Measurements from ENCODE around the gene GJB6.

The GJB6 gene

DNA sequence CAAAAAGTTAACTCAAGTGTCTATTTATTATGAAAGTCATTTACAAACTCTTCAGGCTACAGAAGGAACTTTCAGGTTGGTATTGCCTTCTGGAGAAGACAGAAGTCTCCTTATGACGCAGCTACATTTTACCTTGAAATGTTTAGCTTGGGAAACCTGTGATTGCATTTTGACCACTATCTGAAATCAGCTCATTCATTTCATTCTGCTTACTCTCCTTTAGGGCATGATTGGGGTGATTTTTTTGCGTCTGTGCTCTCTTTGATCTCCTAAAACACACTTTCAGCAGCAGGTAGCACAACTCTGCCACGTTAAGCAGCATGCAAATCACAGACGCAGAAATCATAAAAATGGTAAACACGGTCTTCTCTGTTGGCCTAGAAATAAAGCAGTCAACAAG lies 9.6 kb downstream of the GJB6 start:
- DNase-seq: no peak

- no peak for DNase-seq
Measured at GRCh38 chr13:20221772-20222171, 10.3 kb downstream of the GJB6 start.

- DNase-seq: no peak
Measured at GRCh38 chr13:20219577-20219976, 12.5 kb downstream of the GJB6 start.

GRCh38 chr13:20217168-20217567 lies 15.0 kb downstream of the GJB6 start:
- no peak for DNase-seq

GRCh38 chr13:20209948-20210347 lies 22.2 kb downstream of the GJB6 start:
- DNase-seq: no peak

DNA sequence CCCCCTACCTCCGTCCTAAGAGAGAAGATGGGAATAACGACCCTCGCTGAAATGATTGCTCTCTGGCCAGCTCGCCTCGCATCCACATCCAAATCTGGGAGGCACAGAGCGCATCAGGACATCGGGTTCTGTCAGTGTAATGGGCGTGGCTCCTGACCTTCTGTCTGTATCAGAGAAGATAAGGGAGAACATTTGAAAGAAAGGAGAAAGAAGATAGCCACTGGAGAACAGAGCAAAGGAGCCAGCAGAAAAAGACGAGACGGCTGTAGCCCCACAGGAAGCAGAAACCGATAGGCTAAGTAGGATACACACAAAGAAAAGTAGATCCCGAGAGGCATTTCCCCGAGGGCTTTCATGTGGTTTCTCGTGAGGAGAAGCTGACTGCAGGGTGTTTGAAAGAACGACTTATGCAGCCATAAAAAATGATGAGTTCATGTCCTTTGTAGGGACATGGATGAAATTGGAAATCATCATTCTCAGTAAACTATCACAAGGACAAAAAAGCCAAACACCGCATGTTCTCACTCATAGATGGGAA lies 25.4 kb downstream of the GJB6 start:
- DNase-seq: no peak

- DNase-seq: no peak
Measured at GRCh38 chr13:20206065-20206697, 25.9 kb downstream of the GJB6 start.

DNA sequence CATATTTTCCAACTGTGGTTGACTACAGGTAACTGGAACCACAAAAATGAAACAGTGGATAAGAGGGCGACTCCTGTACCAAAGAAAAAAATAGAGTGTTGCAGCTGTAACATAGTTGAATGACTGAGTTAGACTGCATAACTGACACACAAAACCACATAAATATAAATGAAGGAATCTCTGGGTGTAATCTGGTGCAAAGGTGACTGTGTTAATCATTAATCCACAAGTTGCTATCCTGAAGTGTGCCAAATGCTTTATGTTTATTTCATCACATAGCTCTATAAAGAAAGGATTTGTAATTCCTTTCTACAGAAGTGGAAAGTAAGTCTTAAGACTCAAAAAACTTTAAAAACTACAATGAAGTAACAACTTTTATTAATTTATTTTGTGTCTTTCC lies 33.3 kb downstream of the GJB6 start:
- DNase-seq: no peak

DNA sequence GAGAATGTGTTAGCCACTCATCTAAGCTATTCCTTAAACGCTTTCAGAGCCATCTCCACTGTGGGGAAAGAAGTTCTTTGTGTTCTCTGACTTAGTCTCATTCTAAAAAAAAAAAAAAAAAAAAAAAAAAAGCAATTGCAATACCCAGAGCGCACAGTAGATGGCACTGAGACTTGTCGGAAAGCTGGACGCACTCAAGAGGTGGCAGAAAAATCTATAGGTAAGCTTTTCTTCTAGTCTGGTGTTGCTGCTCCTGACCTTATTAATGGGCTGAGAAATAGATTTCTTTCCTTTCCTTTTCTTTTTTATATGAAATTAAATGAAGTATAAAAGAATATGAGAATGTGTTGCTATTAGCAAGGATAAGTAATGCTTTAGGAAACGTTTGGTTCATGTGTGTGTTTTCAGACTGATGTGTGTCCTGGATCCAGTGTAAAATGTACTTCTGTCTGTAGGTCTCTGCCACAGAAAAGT lies 34.7 kb downstream of the GJB6 start:
- peak; percentile 52 for DNase-seq

GRCh38 chr13:20195801-20196200 lies 36.3 kb downstream of the GJB6 start:
- no peak for DNase-seq

DNA sequence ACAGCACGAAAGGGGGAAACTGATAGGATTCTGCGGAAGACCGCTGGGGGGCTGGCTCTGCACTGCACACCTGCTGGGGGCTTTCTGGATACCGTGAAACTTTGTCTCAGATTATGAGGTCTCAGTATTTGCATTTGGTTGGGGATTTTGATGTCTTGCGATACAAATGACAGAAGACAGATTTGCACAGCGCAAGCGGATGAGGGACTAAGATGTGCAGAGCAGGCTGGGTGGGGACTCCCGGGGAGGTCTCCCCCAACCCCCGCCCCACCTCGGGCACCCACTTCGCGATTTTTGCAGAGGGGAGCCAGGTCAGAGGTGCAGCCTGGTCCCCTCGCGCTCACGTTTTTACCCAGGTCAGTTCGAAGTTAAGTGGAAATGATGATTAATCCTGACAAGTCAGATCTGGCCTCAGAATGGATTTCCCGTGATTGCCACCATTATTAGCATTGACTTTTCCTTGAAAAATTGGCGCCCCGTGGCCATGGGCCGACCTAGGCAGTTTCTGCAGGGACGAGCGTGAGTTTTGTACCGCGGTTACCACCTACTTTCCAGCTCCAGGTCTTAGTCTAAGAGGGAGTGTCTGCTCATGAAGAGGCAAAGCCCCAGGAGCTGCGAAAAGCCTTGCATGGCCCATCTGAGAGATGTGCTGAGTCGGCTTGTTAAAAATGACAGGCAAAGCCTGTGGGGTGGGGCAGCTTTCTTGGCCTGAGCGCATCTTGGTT lies 38.0 kb downstream of the GJB6 start:
- peak; percentile 14 for DNase-seq

- DNase-seq: peak; percentile 4
Measured at GRCh38 chr13:20193162-20193906, 38.8 kb downstream of the GJB6 start.

GRCh38 chr13:20192836-20193161 lies 39.3 kb downstream of the GJB6 start, which contains the start of gene GJB2:
GJB2 (minus strand) TSS chr13:20192938; CDS start chr13:20189581, 3,357 bp downstream.
- DNase-seq: peak; percentile 17

GRCh38 chr13:20192158-20192835 lies 39.8 kb downstream of the GJB6 start:
- DNase-seq: peak; percentile 11

DNA sequence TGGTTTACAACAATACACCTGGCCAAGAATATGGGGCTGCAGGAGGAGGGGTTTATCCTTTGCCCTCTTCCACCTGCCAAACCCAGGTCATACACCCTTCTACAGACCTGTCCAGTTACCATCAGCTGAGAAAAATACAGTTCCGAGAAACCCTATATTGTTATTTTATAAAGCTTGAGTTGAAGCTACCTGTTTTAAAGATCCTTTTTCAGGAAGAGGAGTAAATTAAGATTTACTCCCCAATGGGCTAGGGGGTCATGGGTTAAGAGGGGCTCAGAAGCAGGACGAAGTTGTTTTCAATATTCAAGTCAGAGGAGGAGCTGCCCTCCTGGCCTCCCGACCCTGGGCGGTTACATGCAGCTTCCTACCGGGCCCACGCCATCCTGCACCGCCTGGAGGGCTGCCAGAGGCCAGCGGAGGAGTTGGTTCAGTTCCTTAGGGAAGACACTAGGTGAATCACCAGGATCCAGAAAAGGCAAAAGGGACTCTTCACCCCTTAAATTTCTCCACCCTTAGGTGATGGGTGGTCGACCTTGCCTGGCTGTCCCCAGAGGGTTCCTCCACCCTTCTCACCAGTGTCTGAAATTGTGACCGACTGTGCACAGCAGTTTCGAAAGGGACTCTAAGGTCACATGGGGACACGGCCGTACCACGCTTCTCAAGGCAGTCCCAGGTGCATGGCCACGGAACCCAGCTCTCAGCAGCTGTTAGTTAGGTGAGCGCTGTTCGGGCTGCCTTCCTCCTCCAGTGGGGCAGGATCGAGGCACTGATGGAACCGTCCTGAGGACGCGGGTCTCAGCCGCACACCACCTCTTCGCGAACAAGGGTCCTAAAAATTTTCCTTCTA lies 40.6 kb downstream of the GJB6 start:
- DNase-seq: no peak

DNA sequence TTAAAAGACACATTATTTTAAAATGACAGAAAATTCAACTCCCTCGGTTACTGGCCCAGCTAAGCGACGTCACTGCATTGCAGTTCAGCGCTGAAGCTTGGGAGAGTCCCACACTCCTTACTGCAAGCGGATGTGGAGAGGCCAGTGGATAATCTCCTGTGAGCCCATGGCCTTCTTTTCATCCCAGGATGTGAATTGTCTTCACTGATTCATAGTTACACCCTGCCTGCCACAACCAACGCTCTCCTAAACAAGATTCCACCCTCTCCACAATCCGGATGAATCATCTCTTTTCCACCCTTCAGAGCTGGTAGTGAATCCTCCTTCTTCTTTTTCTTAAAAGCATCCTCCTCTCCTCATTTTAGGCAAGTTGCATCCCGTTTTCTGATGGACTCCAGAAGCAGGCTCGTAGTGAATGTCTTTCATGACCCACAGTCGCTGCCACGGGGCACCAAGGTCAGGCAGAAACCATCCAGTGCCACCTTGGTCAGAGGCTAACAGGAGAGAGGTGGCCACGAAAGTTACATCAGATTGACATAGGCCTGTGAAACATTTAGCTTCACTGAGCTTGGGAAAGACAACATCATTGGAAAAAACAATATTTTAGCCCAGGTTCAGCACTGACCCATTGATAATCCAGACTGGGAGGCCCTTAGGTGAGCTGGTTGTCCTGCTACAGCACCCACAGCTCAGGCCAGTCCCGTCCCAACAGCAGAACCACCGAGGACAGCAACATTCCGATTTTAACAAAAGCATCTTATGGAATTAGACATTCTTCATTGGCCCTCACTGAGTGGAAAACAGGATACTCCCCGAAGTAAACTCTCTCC lies 41.4 kb downstream of the GJB6 start:
- no peak for DNase-seq

- DNase-seq: no peak
Measured at GRCh38 chr13:20190076-20190475, 42.0 kb downstream of the GJB6 start.

DNA sequence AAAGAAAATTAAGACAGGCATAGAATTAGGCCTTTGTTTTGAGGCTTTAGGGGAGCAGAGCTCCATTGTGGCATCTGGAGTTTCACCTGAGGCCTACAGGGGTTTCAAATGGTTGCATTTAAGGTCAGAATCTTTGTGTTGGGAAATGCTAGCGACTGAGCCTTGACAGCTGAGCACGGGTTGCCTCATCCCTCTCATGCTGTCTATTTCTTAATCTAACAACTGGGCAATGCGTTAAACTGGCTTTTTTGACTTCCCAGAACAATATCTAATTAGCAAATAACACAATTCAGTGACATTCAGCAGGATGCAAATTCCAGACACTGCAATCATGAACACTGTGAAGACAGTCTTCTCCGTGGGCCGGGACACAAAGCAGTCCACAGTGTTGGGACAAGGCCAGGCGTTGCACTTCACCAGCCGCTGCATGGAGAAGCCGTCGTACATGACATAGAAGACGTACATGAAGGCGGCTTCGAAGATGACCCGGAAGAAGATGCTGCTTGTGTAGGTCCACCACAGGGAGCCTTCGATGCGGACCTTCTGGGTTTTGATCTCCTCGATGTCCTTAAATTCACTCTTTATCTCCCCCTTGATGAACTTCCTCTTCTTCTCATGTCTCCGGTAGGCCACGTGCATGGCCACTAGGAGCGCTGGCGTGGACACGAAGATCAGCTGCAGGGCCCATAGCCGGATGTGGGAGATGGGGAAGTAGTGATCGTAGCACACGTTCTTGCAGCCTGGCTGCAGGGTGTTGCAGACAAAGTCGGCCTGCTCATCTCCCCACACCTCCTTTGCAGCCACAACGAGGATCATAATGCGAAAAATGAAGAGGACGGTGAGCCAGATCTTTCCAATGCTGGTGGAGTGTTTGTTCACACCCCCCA lies 43.2 kb downstream of the GJB6 start:
- no peak for DNase-seq

GRCh38 chr13:20186771-20187170 lies 45.3 kb downstream of the GJB6 start:
- DNase-seq: no peak

Data from CD4-positive, alpha-beta T cell treated with Interleukin-10 for 1 hour (primary cell).